ENCODE data around the gene IYD. TPM values are rescaled to one million over a fixed set of nuclear protein-coding genes. Genes with fewer than 3 reads are reported as not detected.

Gene IYD
- total RNA-seq, 4 donors from 2014 or later: not detected

DNA sequence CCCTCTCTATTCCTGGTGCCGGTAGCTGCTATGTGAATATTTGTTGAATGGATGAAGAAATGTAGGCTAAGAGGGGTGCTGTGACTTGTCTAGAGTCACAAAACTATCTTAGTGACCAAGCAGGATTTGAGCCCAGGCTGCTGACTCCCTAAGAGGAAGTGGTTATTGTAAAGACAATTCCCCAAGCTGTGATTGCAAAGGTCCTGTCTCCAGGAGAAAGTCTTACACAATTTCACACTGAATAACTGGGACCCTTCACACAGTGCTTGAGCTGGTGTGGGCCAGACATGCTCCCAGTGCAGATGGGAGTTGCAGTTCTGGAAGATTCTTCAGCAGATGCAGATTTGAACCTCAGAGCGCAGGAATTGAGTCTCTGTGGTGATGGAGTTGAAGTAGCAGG lies 38.1 kb downstream of the IYD start:
- Histone ChIP-seq H3K4me3 (no peak overlapping the region), H3K4me1 (peaks cover 20 to 34% (median 26%) of the 10 kb centered on the region in 4 donors), H3K9me3 (no peaks in the 10 kb centered on the region), H3K27me3 (peaks cover 0 to 4% (median 0%) of the 10 kb centered on the region in 4 donors), H3K36me3 (no peaks in the 10 kb centered on the region), H3K27ac (replicated peaks in 1 of 4) (no peak overlapping the region)
- no peak for DNase-seq (ENCODE audit: extremely low spot score)
- TF ChIP-seq, protein P1, sequence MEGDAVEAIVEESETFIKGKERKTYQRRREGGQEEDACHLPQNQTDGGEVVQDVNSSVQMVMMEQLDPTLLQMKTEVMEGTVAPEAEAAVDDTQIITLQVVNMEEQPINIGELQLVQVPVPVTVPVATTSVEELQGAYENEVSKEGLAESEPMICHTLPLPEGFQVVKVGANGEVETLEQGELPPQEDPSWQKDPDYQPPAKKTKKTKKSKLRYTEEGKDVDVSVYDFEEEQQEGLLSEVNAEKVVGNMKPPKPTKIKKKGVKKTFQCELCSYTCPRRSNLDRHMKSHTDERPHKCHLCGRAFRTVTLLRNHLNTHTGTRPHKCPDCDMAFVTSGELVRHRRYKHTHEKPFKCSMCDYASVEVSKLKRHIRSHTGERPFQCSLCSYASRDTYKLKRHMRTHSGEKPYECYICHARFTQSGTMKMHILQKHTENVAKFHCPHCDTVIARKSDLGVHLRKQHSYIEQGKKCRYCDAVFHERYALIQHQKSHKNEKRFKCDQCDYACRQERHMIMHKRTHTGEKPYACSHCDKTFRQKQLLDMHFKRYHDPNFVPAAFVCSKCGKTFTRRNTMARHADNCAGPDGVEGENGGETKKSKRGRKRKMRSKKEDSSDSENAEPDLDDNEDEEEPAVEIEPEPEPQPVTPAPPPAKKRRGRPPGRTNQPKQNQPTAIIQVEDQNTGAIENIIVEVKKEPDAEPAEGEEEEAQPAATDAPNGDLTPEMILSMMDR (IDR thresholded peaks at IDR 0.05): no peak
- TF ChIP-seq POLR2AphosphoS5 (IDR thresholded peaks at IDR 0.05) (no peak), EP300 (IDR thresholded peaks at IDR 0.05) (no peak), POLR2A (IDR thresholded peaks at IDR 0.05; ENCODE audit: low read depth) (no peak)
- 67% methylated on average over 2 of the region's 2 CpGs for WGBS
- intact Hi-C loops (cut with DNase I): no loop called here

DNA sequence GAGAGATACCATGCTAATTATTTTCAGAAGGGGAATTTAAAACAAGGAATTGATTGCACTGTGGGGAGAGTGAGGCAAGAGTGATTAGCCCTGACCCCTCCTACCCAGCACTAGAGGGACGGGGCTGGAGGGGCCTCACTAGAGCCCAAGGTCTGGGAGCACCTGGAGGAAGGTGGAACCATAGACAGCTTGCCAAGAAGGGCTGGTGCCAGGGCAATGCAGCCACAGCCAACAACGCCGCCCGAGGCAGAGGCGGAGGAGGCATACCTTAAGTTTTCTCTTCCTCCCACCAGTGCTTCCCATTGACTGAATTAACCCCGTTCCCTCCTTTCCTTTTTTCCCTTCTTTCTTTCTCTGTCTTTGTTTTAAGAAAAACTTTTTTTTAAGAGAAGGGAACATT lies 40.0 kb downstream of the IYD start:
- Histone ChIP-seq H3K4me3 (no peak overlapping the region), H3K27me3 (peaks cover 0 to 4% (median 0%) of the 10 kb centered on the region in 4 donors), H3K36me3 (no peaks in the 10 kb centered on the region), H3K27ac (replicated peaks in 1 of 4) (no peak overlapping the region), H3K9me3 (no peaks in the 10 kb centered on the region), H3K4me1 (peaks cover 11 to 27% (median 17%) of the 10 kb centered on the region in 4 donors)
- TF ChIP-seq, protein P1 (IDR thresholded peaks at IDR 0.05): no peak
- TF ChIP-seq EP300 (IDR thresholded peaks at IDR 0.05) (no peak), POLR2A (IDR thresholded peaks at IDR 0.05; ENCODE audit: low read depth) (no peak), POLR2AphosphoS5 (IDR thresholded peaks at IDR 0.05) (no peak)
- 94% methylated on average over 6 of the region's 6 CpGs for WGBS
- intact Hi-C loops (cut with DNase I): no loop called here
- no peak for DNase-seq (ENCODE audit: extremely low spot score)

DNA sequence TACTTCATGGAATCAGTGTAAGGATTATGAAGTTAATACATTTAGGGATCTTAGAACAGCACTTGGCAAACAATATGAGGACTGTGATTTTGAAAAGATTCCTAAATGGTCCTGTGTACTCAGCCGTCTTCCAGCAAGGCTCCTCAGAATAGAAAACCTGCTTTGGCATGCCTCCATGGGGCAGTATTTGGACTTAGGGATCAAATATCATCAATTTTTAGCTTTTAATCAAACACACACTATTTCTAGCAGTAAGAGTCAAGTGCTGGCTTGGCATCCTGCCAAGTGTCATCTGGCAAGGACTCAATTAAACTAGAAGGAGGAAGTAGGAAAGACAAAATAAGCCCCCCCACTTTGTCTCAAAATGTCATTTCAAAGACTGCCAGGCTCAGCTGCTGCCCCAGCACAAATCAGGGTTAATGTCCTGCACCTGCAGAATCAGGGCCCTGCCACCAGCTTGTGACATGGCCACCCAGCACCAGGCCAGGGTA lies 40.8 kb downstream of the IYD start:
- H3K27me3 ChIP-seq: peaks cover 0 to 4% (median 0%) of the 10 kb centered on the region in 4 donors
- H3K4me1 ChIP-seq: peaks cover 10 to 22% (median 14%) of the 10 kb centered on the region in 4 donors
- intact Hi-C loops (cut with DNase I): no loop called here
- no peak overlapping the region for H3K27ac ChIP-seq (replicated peaks in 1 of 4)
- H3K36me3 ChIP-seq: no peaks in the 10 kb centered on the region
- DNase-seq (ENCODE audit: extremely low spot score): no peak
- H3K4me3 ChIP-seq: no peak overlapping the region
- WGBS: 0% methylated on average over 1 of the region's 1 CpG
- no peaks in the 10 kb centered on the region for H3K9me3 ChIP-seq
- TF ChIP-seq, protein P1 (IDR thresholded peaks at IDR 0.05): no peak
- TF ChIP-seq POLR2AphosphoS5 (IDR thresholded peaks at IDR 0.05) (no peak), POLR2A (IDR thresholded peaks at IDR 0.05; ENCODE audit: low read depth) (no peak), EP300 (IDR thresholded peaks at IDR 0.05) (no peak)

DNA sequence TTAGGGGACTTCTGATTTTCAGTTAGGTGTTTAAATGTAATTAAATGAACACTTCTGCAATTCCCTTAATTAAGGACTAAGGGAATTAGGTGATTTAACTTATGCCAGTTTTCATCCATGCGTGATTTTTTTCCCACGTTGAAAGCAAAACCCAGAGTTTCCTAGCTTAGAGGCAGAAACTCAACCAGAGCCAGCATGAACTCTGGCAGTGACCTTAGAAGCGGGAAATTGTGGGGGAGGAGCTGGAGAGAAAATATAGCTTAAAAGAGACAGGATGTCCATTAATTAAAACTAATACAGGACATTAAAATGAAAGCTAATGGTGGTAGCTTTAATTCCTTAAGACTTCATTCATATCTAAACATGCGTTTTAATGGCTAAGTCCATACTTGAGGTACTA lies 41.6 kb downstream of the IYD start:
- H3K27ac ChIP-seq (replicated peaks in 1 of 4): no peak overlapping the region
- H3K27me3 ChIP-seq: peaks cover 0 to 4% (median 0%) of the 10 kb centered on the region in 4 donors
- no peak for DNase-seq (ENCODE audit: extremely low spot score)
- H3K36me3 ChIP-seq: no peaks in the 10 kb centered on the region
- peaks cover 10 to 22% (median 14%) of the 10 kb centered on the region in 4 donors for H3K4me1 ChIP-seq
- no peak overlapping the region for H3K4me3 ChIP-seq
- 57% methylated on average over 4 of the region's 4 CpGs for WGBS
- H3K9me3 ChIP-seq: no peaks in the 10 kb centered on the region
- intact Hi-C loops (cut with DNase I): no loop called here
- TF ChIP-seq POLR2A (IDR thresholded peaks at IDR 0.05; ENCODE audit: low read depth): no peak
- no peak for TF ChIP-seq POLR2AphosphoS5 (IDR thresholded peaks at IDR 0.05)
- no peak for TF ChIP-seq EP300 (IDR thresholded peaks at IDR 0.05)
- TF ChIP-seq, protein P1 (IDR thresholded peaks at IDR 0.05): no peak

DNA sequence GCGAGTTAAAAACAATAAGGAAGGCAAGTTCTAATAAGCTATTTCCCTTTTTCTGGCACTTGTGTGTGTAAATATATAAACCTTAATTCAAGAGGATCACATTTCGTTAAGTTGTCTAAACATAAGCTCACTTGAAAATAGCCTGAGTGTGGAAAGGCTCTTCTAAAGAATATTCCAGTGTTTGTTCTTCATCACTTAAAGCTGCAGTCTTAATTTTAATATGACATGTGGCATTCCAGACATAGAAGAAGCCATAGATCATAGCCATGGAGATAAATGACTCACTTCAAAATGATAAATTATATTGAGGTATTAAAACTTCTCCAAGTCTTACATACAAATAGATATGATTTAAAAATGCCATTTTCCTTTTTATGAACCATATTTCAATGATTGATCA lies 42.1 kb downstream of the IYD start:
- intact Hi-C loops (cut with DNase I): no loop called here
- TF ChIP-seq, protein P1 (IDR thresholded peaks at IDR 0.05): no peak
- TF ChIP-seq EP300 (IDR thresholded peaks at IDR 0.05) (no peak), POLR2AphosphoS5 (IDR thresholded peaks at IDR 0.05) (no peak)
- 35% methylated on average over 2 of the region's 2 CpGs for WGBS
- Histone ChIP-seq H3K4me3 (no peak overlapping the region), H3K27ac (replicated peaks in 1 of 4) (no peak overlapping the region), H3K27me3 (peaks cover 0 to 4% (median 0%) of the 10 kb centered on the region in 4 donors), H3K9me3 (no peaks in the 10 kb centered on the region), H3K36me3 (no peaks in the 10 kb centered on the region), H3K4me1 (peaks cover 10 to 22% (median 14%) of the 10 kb centered on the region in 4 donors)
- no peak for DNase-seq (ENCODE audit: extremely low spot score)
